Neural cell (in vitro differentiated cells): ENCODE results near the gene FNDC8. TPM values are rescaled to one million over a fixed set of nuclear protein-coding genes. Genes with fewer than 3 reads are reported as not detected.

Experiments used
- polyA plus RNA-seq: library from polyadenylated mRNA; depleted of rRNA; stranded (reverse); fragments of >200 nt; gene quantifications from 2 replicates; pipeline ENCODE4 v1.2.3, GENCODE V29; 2014
- small RNA-seq, 3 experiments: library from RNA; depleted of rRNA; stranded (forward); fragments of <200 nt; gene quantifications; one replicate each; pipeline ENCODE3, GENCODE V24; 2012

The FNDC8 gene
- polyA plus RNA-seq, 1 donor from 2014 or later, result not detected

Small RNA genes lying within 50 kb of the gene (small RNA-seq; reads per million reads assigned to genes)
- gene AC004223.1, result 0 reads per million in 3 experiments
- gene RNU6-840P, result 0 reads per million in 3 experiments

Other genes with a start within 250 kb of the FNDC8 start
- 0.84 and 2.1 TPM in 2 replicates for gene CCT6B, start 160.2 kb upstream of the FNDC8 start, polyA plus RNA-seq
- 14.3 and 14.7 TPM in 2 replicates for gene ZNF830, start 160.1 kb upstream of the FNDC8 start, polyA plus RNA-seq
- gene LIG3, start 141.1 kb upstream of the FNDC8 start, polyA plus RNA-seq, result 21.8 and 29.0 TPM in 2 replicates
- gene RFFL, start 57.9 kb upstream of the FNDC8 start, polyA plus RNA-seq, result 6.6 and 7.0 TPM in 2 replicates
- gene RAD51D, start 1.8 kb upstream of the FNDC8 start, polyA plus RNA-seq, result 13.8 and 19.0 TPM in 2 replicates
- 30.8 and 43.0 TPM in 2 replicates for gene NLE1, start 20.7 kb downstream of the FNDC8 start, polyA plus RNA-seq
- not detected in 2 replicates for gene UNC45B, start 26.2 kb downstream of the FNDC8 start, polyA plus RNA-seq
- gene SLC35G3, start 72.8 kb downstream of the FNDC8 start, polyA plus RNA-seq, result not detected in 2 replicates
- gene SLFN5, start 121.5 kb downstream of the FNDC8 start, polyA plus RNA-seq, result 2.1 and 2.5 TPM in 2 replicates